K562 (cell line): ENCODE results near the gene FANCC. TPM values are rescaled to one million over a fixed set of nuclear protein-coding genes. Genes with fewer than 3 reads are reported as not detected.

Experiments used
- ATAC-seq: fragments of 200-7000 bp; cut with Tn5 transposase; 3 replicates; pipeline ENCODE4 v1.9.1; 2020; ENCODE audit warnings: moderate library complexity
- BruUV-seq: library from RNA; stranded (reverse); fragments of 400-500 nt; replicated peaks from 2 replicates; lab custom pipeline; 2021; lab: Mats Ljungman, UMichigan
- CTCF ChIA-PET: fragments of 300-600 bp; formaldehyde crosslinking; extraction: SDS; loops from one replicate; lab custom pipeline; 2021; ENCODE audit warnings: low intra/inter-chr PET ratio; lab: Yijun Ruan, JAX
- POLR2A ChIA-PET: fragments of 300-600, 350-650 bp; sonication (Branson Sonifier 250); formaldehyde crosslinking; extraction: SDS; loops from one replicate; lab custom pipeline; 2021; ENCODE audit warnings: antibody characterized with exemption, inconsistent platforms; lab: Yijun Ruan, JAX
- DNase-seq, 4 experiments: peaks; one replicate each; pipeline versions ENCODE4 v3.0.0 to v3.0.0-alpha.2; 2011 to 2018; ENCODE audit warnings: low spot score in 3 of 4, mixed read lengths in 3 of 4; ENCODE audit errors: extremely low read depth in 1 of 4
- FAIRE-seq: peaks from 2 replicates; lab custom pipeline; 2011; peaks lifted over from hg19 to GRCh38; lab: Jason Lieb, UNC
- H2AFZ ChIP-seq: 2 replicates; pipeline ENCODE4 v1.6.0; 2011; ENCODE audit warnings: low read depth, low read length, control low read depth, inconsistent platforms
- H3K27ac ChIP-seq: fragments of 200-600 bp; 3 replicates; pipeline ENCODE4 v1.8.0; 2011; ENCODE audit warnings: low read depth, mild to moderate bottlenecking, control low read depth, inconsistent platforms, low read length, moderate library complexity, mixed read lengths; ENCODE audit errors: extremely low read depth
- H3K27me3 ChIP-seq, 2 experiments: fragments of 300-600 bp in 1 of 2; 2 replicates in 1 of 2; 3 replicates in 1 of 2; pipeline versions ENCODE4 v1.6.0 to v1.8.0; 2011; ENCODE audit warnings: inconsistent platforms in 2 of 2, low read length in 2 of 2, mild to moderate bottlenecking in 1 of 2, mixed read lengths in 1 of 2, moderate library complexity in 1 of 2; ENCODE audit not compliant: control insufficient read depth in 2 of 2, insufficient read depth in 2 of 2
- H3K36me3 ChIP-seq: fragments of 300-600 bp; 3 replicates; pipeline ENCODE4 v1.8.0; 2011; ENCODE audit warnings: mild to moderate bottlenecking, low read length, inconsistent platforms; ENCODE audit not compliant: control insufficient read depth, insufficient read depth
- H3K4me1 ChIP-seq, 2 experiments: fragments of 200-600 bp in 1 of 2; replicated peaks in 1 of 2; 2 replicates in 1 of 2; 3 replicates in 1 of 2; pipeline versions ENCODE4 v1.5.1 to v1.8.0; 2011; ENCODE audit warnings: inconsistent platforms in 2 of 2, low read length in 2 of 2, mild to moderate bottlenecking in 1 of 2, mixed read lengths in 1 of 2, moderate library complexity in 1 of 2; ENCODE audit not compliant: control insufficient read depth in 2 of 2, insufficient read depth in 2 of 2
- H3K4me2 ChIP-seq: 2 replicates; pipeline ENCODE4 v1.6.1; 2011; ENCODE audit warnings: low read length, control low read depth, inconsistent platforms, mixed read lengths; ENCODE audit not compliant: insufficient read depth
- H3K4me3 ChIP-seq: fragments of 200-600 bp; sonication (generic), shearing (Covaris generic); 2 replicates; pipeline ENCODE4 v1.5.1; 2016; ENCODE audit warnings: control low read depth, inconsistent platforms
- H3K79me2 ChIP-seq: fragments of 200-600 bp; 3 replicates; pipeline ENCODE4 v1.8.0; 2011; ENCODE audit warnings: low read length, inconsistent platforms; ENCODE audit not compliant: control insufficient read depth, insufficient read depth
- H3K9ac ChIP-seq, 2 experiments: 2 replicates each; pipeline versions ENCODE4 v1.6.0 to v1.6.1; 2011; ENCODE audit warnings: low read depth in 2 of 2, low read length in 2 of 2, control low read depth in 1 of 2, inconsistent platforms in 1 of 2, mild to moderate bottlenecking in 1 of 2, mixed read lengths in 1 of 2; ENCODE audit not compliant: insufficient read depth in 1 of 2
- H3K9me1 ChIP-seq: one replicate; pipeline ENCODE4 v1.6.0; 2011; ENCODE audit warnings: inconsistent platforms, mild to moderate bottlenecking, low read length, moderate library complexity; ENCODE audit not compliant: control insufficient read depth, insufficient read depth
- H3K9me3 ChIP-seq: replicated peaks from 2 replicates; pipeline ENCODE4 v1.5.1; 2011; ENCODE audit warnings: low read depth, low read length, inconsistent platforms; ENCODE audit not compliant: control insufficient read depth, insufficient read depth
- H4K20me1 ChIP-seq: replicated peaks from 2 replicates; pipeline ENCODE4 v1.6.1; 2011; ENCODE audit warnings: low read length, inconsistent platforms, mixed read lengths; ENCODE audit not compliant: control insufficient read depth, insufficient read depth
- CHD7 ChIP-seq: fragments of 200-600 bp; sonication (generic); IDR thresholded peaks from one replicate; pipeline ENCODE4 v1.6.1; 2012; ENCODE audit warnings: mild to moderate bottlenecking, low read depth, low read length, inconsistent platforms
- MYNN ChIP-seq, 2 experiments: sonication (generic); formaldehyde crosslinking in 1 of 2; IDR thresholded peaks; 2 replicates each; pipeline versions ENCODE4 v1.5.0 to v1.6.1; 2016 to 2020; ENCODE audit warnings: antibody characterized with exemption in 1 of 2, missing genetic modification reagents in 1 of 2
- NFYB ChIP-seq: IDR thresholded peaks from 2 replicates; pipeline ENCODE4 v1.6.1; 2011; ENCODE audit warnings: mild to moderate bottlenecking, moderate library complexity; ENCODE audit not compliant: insufficient read length; ENCODE audit errors: extremely low read depth
- NR2F6 ChIP-seq: fragments of 450-650 bp; formaldehyde crosslinking; IDR thresholded peaks from 2 replicates; pipeline ENCODE4 v1.4.0; 2020; ENCODE audit warnings: mild to moderate bottlenecking
- PHTF2 ChIP-seq: fragments of 250-450 bp; sonication (Bioruptor Pico); IDR thresholded peaks from 2 replicates; pipeline ENCODE4 v1.5.0; 2021; ENCODE audit warnings: mild to moderate bottlenecking
- POLR2H ChIP-seq: IDR thresholded peaks from 2 replicates; pipeline ENCODE4 v1.6.1; 2016; ENCODE audit warnings: missing genetic modification characterization, low read depth, mild to moderate bottlenecking, control low read depth, missing compliant biosample characterization, moderate library complexity
- RBM22 ChIP-seq: fragments of 200-400 bp; formaldehyde crosslinking; IDR thresholded peaks from 2 replicates; pipeline ENCODE4 v1.6.1; 2018; ENCODE audit warnings: low read length, low read depth; ENCODE audit not compliant: poor library complexity, severe bottlenecking
- SAFB ChIP-seq: fragments of 200-400 bp; formaldehyde crosslinking; IDR thresholded peaks from 2 replicates; pipeline ENCODE4 v1.6.1; 2017; ENCODE audit warnings: low read depth, low read length, borderline replicate concordance
- SIX5 ChIP-seq, 2 experiments: IDR thresholded peaks; 2 replicates each; pipeline ENCODE4 v1.6.1; 2011; ENCODE audit warnings: low read length in 2 of 2, borderline replicate concordance in 1 of 2, low read depth in 1 of 2, mild to moderate bottlenecking in 1 of 2, moderate library complexity in 1 of 2; ENCODE audit not compliant: insufficient read depth in 1 of 2
- STAT5A ChIP-seq: IDR thresholded peaks from 2 replicates; pipeline ENCODE4 v1.6.1; 2012; ENCODE audit warnings: low read length, inconsistent platforms, borderline replicate concordance
- WGBS: fragments of 100-300 bp; shearing (Covaris generic); methylation state at CpG from one replicate; pipeline ENCODE4 v1.1.6; 2016; ENCODE audit warnings: low coverage, mixed read lengths; ENCODE audit not compliant: insufficient coverage; ENCODE audit errors: missing lambda C conversion rate; 5-methylcytosine and 5-hydroxymethylcytosine counted together
- in situ Hi-C: fragments of 300-500 bp; cut with MboI; formaldehyde crosslinking; loops from 4 replicates; pipeline ENCODE4 v1.15.0; 2018; ENCODE audit warnings: inconsistent platforms, mixed read lengths
- intact Hi-C: fragments of 100-400 bp; cut with micrococcal nuclease; formaldehyde crosslinking; loops from 2 replicates; pipeline ENCODE4 v1.14.2; 2022
- polyA plus RNA-seq, 8 experiments: library from polyadenylated mRNA; depleted of rRNA in 4 of 8; stranded (reverse) in 5 of 8; unstranded in 3 of 8; fragments of >200 nt; fragmentation: Nextera tagmentation in 2 of 8; fragmentation: Illumina TruSeq in 1 of 8; extraction: Ambion mirVana in 2 of 8; extraction: Trizol in 1 of 8; gene quantifications; 2 replicates each; pipeline versions ENCODE4 v1.2.1 to v1.2.3, GENCODE V29; 2011 to 2014; ENCODE audit warnings: inconsistent platforms in 1 of 8, missing spikeins in 1 of 8
- total RNA-seq, 7 experiments: library from RNA; depleted of rRNA in 6 of 7; stranded (reverse); fragments of >200 nt in 6 of 7; fragmentation: Illumina TruSeq in 2 of 7; extraction: Trizol in 2 of 7; gene quantifications; 2 replicates each; pipeline versions ENCODE4 v1.2.1 to v1.2.3, GENCODE V29; 2011 to 2021; ENCODE audit warnings: low replicate concordance in 1 of 7

Gene FANCC
- total and polyA plus RNA-seq, 9 of the 15 experiments (the other 6 are each of a cell fraction or from before 2014, with no cell fraction given): 4.6 to 18.4 (median 14.2) TPM

DNA sequence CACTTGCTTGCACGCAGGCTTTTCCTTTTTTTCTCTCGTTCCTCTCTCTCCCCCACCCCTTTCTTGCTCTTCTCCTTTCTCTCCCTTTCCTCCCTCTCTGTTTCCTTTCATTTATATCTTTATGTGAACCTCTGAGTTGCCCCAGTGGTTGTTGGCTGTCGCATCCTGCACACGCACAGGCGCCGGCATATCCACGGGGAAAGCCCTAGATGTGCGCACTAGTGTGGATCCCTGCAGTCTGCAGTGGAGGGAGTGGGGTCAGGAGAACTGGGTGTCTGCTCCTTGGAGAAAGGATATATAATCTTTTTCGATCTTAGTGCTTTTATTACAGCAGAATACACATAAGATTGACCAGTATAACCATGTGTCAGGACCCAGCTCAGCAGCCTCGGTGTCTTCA, 223.5 kb downstream of the FANCC start:
- no peak overlapping the region for H3K4me2 ChIP-seq
- H3K9ac ChIP-seq: no peak overlapping the region
- no peaks in the 10 kb centered on the region for H3K79me2 ChIP-seq
- 76% methylated on average over 9 of the region's 10 CpGs for WGBS
- CTCF ChIA-PET: no interaction called here
- DNase-seq (no peak), FAIRE-seq (no peak), ATAC-seq (no peak)
- H3K9me1 ChIP-seq: no peaks in the 10 kb centered on the region
- H3K36me3 ChIP-seq: no peaks in the 10 kb centered on the region
- intact Hi-C loops: loop anchor here (10.0 kb wide), 1 partner anchor 309 kb away; no protein-coding TSS in a partner anchor
- in situ Hi-C loops: no loop called here
- H3K9me3 ChIP-seq: no peaks in the 10 kb centered on the region
- no peaks in the 10 kb centered on the region for H3K27me3 ChIP-seq
- H3K4me3 ChIP-seq: no peak overlapping the region
- BruUV-seq: no TSS peak
- H4K20me1 ChIP-seq: peaks cover 4% of the 10 kb centered on the region; the same call in 1 of the 2 replicates
- peaks cover 0 to 44% of the 10 kb centered on the region in 2 experiments; a peak in 3 of 5 replicates for H3K4me1 ChIP-seq
- POLR2A ChIA-PET: interaction anchor here (0.6 kb wide), 1 partner anchor 294 kb away, joined by 3 read pairs; no protein-coding TSS in a partner anchor
- no peak overlapping the region for H2AFZ ChIP-seq
- H3K27ac ChIP-seq: no peak overlapping the region
- no peak for TF ChIP-seq MYNN (IDR thresholded peaks at IDR 0.05)
- TF ChIP-seq MYNN (CRISPR knock-in tag; IDR thresholded peaks at IDR 0.05): no peak
- no peak for TF ChIP-seq PHTF2 (CRISPR knock-in tag)
- no peak for TF ChIP-seq NFYB
- TF ChIP-seq RBM22: no peak
- TF ChIP-seq SIX5 (IDR thresholded peaks at IDR 0.05; ENCODE audit: borderline replicate concordance in 1 of 2, insufficient read depth in 1 of 2, low read depth in 1 of 2, low read length in 2 of 2): no peak
- TF ChIP-seq CHD7: no peak
- TF ChIP-seq SAFB: no peak
- TF ChIP-seq NR2F6 (CRISPR knock-in tag): no peak
- TF ChIP-seq STAT5A: no peak
- no peak for TF ChIP-seq POLR2H (tag)
